NCI-H1417 treated with DMSO at 0.1 percent for 48 hours (cell line): Measurements from ENCODE around the gene KCNN3.

Experiments
- DNase-seq: peaks from one replicate; lab custom pipeline; 2025; lab: John Stamatoyannopoulos, UW

The KCNN3 gene

DNA sequence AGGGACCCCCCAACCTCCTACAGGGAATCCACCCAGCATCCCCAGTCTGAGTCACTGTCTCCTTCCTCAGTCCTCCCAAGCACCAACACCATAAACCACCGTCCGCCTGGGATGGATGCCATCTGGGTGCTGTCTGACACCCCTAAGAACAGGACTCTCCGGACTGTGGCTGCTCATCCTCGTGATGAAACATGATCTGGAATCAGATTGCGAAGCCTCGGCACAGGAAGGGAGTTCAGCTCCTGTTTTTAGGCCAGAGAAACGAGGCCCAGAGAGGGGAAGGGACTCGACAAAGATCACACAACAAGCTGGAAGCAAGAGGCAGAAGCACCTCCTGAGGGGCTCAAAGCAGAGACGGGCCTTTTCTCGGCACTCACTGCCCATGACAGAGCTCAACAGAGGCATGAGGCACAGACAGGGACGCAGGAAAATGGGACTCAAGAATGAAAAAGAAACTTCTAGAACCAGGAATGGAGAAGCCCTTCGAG lies 8.4 kb downstream of the KCNN3 start:
- DNase-seq, result no peak

DNA sequence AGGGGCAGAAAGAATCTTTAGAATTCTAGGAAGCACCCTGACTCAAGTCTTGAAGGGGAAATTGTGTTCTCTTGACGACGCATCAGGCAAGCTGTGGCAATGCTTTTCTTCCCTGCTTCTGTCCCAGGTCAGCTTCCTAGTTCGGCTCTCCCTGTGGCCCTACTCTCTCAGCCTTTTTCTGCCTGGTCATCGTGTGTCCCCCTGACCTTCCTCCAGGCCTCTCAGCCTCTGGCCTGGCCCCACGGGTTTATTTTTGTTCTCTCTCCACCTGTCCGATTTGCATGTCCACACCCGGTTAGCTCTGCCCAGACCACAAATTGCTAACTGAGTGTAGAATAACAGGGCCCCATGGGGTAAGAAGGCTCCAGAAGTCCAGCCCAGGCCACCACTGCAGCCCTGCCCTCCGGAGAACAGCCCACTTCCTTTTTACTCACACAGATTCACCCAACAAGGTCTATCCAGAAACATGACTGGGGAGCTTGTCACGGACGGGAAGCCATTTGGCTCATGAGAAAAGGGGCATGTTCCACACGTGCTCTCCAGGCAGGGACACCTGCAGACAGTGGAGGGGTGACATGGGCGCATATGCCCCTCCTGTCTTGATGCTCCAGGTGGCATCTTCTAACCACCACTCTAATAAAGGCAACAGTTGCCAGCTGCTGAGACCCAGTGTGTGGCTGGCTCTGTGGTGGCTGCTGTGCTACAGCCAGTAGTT lies 9.8 kb downstream of the KCNN3 start:
- no peak for DNase-seq

DNA sequence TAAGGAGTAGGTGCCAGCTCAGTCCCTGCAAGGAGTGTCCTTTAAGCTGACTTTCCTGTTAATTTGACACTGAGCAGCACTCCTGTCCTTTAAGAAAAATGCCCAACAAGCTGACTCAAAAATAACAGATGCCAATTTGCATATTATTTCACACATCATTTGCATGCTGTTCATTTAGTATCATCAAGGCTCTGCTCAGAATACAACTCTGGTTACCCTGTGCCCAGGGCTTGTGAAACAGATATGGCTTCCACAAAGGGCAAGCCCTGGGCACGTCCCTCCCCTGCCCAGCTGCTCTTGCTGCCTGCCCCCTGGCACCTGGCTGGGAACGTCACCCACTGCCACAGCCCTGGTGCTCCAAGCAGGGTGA lies 10.3 kb downstream of the KCNN3 start:
- DNase-seq, result no peak

DNA sequence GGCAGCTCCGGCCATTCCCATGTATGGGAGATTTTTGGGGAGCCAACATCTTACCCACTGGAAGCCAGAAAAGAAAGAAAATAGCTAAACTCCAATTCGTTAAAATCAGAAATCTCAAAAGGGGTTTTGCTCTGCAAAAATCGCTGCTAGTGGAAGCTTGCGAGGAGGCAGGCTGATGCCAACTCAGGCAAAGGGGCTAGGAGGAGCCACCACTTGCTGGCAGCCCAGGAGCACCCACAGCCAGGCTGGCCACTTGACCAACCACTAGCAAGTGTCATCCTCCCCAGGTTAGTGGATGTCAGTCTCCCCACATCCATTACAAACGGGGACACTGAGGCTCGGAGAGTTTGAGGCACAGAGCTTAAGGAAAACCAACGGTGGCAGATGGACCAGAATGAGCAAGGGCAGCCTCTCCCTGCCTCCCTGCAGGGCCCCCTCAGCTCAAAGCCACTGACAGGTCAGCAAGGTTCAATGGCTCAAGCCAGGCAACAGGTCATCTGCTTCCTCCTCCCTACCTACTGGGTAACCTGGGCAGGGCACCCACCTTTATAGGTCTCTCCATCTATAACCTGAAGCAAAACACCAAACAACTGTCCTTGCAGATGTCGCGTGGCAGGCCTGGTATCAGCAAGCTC lies 10.8 kb downstream of the KCNN3 start:
- DNase-seq, result no peak

DNA sequence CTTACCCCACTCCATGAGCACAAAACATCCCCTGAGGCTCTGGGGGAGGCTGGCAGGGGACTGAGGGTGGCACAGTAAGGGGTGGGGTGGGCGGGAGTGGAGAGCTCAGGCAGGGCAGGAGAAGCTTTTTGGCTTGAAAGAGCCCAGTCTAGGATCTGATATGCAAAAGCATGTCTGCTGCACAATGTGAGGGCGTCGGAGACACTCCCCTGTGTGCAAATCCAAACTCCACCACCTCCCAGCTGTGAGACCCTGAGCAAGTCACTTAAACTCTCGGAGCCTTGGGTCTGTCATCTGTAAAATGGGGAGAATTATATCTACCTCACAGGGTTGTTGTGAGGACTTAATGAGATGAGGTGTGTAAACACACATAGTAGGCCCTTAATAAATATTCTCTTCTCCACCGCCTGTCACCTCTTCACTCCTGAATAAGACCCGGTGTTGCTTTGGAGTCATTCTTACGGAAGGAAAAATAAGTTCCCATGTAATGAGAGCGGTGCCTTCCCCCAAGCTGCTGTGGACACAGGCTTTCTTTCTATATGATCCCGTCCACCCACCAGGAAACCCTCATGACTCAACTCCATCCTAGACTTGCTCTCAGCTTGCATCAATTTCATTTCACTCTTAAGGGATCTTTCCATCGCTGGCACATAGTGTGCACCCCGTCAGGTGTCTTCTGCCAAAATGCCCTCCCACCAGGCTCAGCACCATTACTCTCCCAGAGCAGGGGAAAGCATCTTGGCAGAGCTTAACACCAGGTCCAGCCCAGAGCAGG lies 12.5 kb downstream of the KCNN3 start:
- no peak for DNase-seq

DNA sequence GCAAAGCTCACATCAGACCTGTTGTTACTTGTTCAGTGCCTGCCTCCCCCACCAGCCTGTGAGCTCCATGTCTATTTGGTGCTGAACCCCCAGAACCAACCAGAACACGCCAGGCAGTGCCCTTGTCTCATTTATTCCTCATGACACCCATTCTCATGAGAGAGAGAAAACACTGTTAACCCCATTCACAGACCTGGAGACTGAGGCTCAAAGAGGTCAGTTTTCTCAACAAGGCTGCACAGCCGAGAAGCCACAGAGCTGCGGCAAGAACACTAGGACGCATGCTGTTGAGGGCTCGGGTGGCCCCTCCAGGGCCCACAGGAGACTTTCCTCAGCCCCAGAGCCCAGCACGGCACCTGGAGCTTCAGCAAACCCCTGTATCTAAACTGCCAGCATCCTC lies 13.1 kb downstream of the KCNN3 start:
- no peak for DNase-seq

DNA sequence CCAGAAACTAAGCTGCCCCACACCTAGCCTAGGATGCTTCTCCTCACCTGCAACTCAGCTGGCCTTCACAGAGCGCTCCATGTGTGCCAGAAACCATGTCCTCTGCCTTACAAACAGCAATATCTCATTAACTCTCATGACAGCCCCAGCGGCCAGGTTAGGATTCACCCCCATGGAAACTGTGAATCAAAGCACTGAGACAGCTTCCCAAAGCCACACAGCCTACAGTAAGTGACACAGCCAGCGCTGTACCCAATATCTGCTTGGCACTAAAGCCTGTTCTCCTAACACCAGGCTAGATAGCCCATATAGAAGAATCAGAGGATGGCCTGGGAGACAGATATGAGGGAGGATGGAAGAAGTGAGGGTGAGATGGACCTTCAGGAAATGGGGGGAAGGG lies 13.5 kb downstream of the KCNN3 start:
- no peak for DNase-seq

DNA sequence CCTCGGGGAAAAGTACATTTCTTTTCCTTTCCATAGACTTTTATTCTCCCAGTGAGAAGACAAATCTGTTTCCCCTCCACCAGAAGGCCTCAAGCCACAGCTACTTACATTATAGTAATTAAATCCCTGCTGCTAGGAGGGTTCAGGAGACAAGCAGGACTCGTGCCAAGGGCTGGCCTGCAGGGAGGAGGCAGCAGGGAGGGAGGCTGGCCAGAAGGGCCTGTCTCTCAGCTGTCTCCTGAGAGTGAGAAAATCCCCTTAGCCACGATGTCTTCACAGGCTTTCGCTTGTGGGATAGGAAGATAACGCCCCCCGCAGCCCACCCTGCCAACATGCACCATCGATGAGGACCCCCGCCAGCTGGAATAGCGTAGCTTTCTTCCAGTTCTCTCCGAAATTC lies 14.0 kb downstream of the KCNN3 start:
- DNase-seq, result no peak

DNA sequence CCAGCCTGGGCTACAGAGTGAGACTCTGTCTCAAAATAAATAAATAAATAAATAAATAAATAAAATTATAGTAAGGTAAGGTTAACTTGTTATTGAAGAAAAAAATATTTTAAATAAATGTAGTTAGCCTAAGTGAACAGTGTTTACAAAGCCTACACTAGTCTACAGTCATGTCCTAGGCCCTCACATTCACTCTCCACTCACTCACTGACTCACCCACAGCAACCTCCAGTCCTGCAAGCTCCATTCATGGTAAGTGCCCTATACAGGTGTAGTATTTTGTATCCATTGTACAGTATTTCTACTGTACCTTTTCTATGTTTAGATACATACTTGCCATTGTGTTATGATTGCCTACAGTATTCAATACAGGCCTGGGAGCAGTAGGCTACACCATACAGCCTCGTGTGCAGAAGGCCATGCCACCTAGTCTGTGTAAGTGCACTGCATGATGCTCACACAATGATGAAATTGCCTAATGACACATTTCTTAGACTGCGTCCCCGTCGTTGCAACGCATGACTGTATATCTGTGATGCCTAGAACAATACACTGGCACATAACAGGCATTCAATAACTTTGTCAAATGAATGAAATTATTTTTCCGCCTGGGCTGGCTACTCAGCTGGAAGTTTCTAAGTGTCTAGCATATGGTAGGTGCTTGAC lies 14.8 kb downstream of the KCNN3 start:
- DNase-seq, result no peak

DNA sequence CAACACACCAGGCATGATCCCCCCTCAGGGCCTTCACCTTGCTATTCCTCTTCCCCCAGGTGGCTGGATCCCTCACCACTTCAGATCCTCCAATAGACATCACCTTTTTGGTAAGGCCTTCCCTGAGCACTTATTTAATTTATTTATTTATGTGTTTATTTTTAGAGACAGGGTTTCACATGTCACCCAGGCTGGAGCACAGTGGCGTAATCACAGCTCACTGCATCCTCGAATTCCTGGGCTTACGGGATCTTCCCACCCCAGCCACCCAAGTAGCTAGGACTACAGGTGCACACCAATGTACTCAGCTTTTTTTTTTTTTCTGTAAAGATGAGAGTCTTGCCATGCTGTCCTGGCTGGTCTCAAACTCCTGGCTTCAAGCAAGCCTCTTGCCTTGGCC lies 17.2 kb downstream of the KCNN3 start:
- DNase-seq, result no peak

DNA sequence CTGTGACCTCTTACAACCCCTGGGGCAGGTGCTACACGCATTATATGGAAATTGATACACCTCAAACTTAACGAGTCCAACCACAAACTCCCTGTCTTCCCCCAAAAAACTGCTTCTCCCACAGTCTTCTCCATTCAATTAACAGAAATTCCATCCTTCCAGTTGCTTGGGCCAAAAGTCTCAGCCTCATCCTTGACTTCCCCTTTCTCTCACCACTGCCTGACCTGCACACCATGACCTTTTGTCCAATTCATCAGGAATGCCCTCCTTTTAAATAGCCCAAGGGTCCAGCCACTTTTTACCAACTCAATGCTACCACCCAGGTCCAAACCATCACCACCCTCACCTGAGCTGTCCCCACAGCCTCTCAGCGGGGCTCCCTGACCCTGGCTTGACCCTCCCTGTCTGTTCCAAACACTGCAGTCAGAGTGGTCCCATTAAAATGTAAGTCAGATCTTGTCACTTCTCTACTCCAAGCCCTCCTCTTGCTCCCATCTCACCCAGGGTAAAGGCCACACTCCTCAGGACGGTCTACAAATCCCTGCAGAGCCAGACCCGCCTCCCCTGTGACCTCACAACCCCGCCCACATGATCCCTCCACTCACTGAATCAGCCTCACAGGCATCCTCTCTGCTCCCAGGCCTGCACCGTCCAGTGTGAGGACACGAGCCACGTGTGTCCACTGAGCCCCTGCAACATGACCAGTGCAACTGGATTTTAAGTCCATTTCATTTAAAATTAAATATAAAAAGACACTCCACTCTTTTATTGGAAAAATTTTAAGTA lies 18.5 kb downstream of the KCNN3 start:
- DNase-seq, result no peak

DNA sequence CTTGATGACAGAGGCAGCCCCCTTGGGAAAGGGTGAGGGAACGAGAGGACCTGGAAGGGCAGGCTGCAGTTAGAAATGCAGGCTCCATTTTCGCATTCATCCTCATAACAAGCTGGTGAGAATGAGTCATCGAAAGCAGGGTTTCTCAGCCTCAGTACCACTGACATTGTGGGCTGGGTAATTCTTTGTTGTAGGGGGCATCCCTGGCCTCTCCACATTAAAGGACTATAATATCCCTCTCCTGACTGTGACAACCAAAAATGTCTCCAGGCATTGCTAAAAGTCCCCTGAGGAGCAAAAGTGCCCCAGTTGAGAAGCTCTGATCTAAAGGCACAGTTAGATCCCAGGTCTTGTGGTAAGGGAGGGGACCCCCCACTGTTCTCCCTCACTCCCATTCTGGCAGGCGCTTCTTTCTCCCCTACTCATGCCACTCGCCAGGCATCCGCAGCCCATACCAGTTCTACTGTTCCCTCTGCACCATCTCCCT lies 20.4 kb downstream of the KCNN3 start:
- no peak for DNase-seq

DNA sequence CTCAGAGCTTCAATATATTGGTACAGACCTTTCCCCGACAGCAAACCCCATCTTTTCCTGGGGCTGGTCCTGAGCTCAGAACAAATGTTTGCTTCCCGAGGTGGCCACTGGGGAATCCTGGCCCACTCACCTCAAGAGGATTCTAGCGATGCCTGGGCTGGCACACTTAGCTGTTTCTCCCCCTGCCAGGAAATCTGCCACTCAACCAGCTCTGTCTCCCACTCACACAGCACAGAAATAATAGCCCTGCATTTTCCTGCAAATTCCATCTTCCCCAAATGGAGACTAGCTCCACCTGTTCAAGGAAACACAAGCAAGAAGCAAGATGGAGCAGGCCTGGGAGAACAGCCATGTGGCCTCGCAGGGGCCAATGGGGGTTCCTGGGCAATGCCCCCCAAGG lies 21.1 kb downstream of the KCNN3 start:
- DNase-seq, result no peak

DNA sequence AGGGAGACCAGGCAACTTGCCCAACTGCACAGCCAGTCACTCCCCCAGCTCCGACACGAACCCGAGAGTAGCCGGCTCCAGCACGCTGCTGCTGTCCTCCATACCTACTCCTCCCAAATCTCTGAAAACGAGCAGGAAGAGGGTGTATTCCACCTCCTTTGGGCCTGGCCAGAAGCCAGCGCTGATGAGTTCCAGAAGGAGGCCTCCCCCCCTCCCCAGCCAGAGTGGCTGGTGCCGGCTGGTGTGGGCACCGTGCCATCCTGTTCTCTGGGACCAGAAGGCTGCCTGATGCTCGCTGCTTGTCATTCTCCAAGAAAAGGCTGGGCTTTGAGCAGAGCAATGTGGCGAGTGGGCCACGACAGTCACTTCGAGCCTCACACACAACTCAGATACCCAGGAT lies 22.2 kb downstream of the KCNN3 start:
- DNase-seq, result no peak

DNA sequence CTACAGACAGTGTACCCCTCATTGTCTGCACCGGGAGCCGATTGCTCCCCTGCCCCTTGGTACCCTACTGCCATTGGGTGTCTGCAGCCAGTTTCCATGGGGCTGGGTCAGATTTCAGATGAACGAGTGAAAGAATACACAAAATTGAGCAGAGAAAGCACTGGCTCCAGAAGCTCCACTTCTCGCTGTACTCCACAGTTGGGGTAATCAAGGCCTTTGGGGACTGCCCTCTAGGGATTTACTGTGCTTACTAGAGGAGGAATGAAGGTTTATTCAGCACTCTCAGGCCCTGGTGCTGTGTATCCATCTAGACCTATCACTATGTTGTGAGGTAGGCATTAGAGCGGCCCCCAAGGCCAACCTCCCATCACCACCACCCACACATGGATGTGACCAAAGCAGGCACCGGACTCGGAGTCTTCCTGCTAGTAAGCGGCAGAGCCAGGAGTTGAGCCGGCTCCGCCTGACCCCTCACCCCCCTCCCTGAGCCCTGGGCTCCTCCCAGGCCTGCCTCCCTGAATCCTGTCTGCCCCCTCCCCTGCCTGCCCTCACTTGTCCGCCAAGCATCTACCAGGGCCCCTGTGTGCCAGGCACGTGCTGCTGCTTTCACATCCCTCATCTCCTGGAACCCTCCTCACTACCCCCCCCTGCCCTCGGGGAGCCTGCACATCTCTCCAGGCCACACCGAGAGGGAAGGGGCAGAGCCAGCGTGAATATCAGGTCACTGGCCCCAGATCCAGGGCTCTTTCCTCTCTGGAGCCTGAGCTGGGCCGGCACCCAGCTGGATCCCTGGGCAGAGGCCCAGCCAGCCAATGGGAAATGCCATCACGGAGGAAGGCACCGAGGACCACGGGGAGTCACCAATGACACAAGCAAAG lies 23.3 kb downstream of the KCNN3 start:
- DNase-seq, result no peak

DNA sequence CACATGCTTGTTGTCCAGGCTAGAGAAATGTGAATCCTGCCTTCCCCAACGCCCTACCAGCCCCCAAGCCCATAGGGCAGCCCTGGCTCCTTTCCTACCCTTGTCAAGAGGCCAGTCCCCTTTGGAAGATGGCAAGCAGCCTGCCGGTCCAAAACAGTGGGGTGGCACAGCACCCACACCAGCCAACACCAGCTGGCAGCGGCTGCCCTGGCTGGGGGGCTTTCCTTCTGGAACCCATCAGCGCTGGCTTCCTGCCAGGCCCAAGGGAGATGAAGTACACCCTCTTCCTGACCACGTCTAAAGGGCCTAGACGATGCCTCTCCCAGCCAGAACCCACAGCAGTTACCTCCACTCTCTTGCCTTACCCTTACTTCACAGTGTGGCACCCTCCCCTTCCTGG lies 24.2 kb downstream of the KCNN3 start:
- DNase-seq, result no peak

DNA sequence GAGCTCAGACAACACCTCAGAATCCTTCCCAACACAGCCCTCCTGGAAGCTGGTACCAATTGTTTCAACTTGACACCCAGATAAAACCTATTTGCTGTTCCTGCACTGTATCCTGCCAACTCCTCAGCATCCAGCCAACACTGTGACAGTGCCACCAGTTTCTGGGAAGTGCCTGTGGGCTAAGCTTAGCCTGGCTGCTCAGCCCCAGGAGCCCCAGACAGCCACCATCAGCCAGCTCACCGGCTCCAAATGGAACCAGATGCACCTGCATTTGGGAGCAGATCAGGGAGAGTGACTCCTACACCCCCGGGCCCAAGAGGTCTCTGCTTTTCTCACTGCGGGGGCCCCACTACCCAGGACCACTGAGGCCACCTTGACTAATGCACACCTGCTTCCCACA lies 24.9 kb downstream of the KCNN3 start:
- no peak for DNase-seq

DNA sequence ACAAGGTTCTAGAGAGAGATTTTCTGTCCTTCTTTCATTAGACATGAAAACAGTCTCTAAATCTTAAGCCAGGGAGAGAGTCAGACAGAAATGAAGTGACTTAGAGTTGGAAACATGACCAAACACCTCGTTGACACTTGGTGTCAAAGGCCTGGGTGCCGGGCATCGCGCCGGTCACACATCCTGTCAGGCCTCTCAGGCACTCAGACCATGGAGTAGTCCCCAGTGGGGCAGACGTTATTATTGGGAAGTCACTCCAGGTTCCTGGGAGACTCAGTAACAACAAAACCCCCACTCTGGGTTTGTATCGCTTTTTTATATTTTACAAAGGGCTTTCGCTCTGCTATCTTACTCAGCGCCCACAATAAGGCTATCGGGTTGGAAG lies 25.8 kb downstream of the KCNN3 start:
- no peak for DNase-seq

DNA sequence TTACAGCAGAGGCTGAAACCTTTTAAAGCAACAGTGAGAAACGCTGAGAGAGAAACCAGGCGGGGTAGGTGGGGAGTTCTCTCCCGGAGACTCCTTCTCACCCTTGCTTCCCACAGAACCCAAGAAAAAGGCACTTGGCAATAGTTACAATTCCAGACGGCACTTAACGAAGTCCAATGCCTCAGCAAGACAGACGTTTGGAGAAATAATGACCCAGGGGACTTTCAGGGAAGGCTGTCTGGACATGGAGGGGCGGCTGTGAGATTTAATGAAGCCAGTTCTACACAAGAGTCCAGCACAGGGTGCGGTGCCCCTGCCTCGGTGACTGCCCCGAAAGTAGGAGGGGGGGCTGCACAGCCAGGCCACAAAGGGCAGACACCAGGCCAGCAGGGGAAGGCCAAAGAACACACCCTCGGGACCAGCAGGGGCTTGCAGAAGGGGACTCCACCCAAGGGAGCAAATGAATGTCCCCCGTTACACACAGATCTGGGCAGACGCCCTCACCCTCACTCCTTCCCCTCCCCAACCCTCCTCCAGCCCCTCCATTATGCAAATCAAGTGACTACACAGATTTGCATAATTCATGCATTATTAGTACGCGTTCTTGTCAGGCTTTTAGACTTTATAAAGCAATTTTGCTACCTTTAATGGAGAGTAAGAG lies 26.3 kb downstream of the KCNN3 start:
- DNase-seq, result no peak

DNA sequence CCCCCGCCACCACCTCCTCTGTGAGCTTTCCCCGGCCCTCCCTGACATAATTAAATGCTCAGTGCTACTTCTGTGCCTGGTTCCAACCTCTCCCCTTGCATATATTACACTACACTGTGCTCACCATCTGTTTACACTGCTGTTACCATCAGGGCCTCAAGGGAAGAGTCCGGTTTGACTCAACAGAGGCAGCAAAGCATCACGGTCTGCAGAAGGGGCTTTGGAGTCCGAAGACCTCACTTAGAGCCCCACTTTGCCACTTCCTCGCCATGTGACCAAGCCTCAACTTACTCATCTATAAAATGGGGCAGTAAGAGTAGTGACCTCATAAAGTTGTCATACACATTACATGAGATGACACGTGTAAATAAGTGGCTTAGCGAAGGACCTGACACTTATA lies 27.4 kb downstream of the KCNN3 start:
- DNase-seq, result no peak
